Mononuclear cell (primary cell): ENCODE data around the gene KCTD5. TPM values are rescaled to one million over a fixed set of nuclear protein-coding genes. Genes with fewer than 3 reads are reported as not detected.
"Not testable (repeated sequence)": the region's sequence is repeated elsewhere in the genome, so short reads cannot be mapped to it uniquely, and the experiment has no call there.

ENCODE experiments used
- H3K27me3 ChIP-seq: 2 replicates; pipeline ENCODE4 v1.6.0; 2011; ENCODE audit warnings: low read length, control low read depth; ENCODE audit not compliant: insufficient read depth
- H3K4me1 ChIP-seq: 2 replicates; pipeline ENCODE4 v1.5.1; 2011; ENCODE audit warnings: mild to moderate bottlenecking, low read length, control low read depth; ENCODE audit not compliant: insufficient read depth
- H3K4me3 ChIP-seq: 2 replicates; pipeline ENCODE4 v1.5.1; 2011; ENCODE audit warnings: mild to moderate bottlenecking, low read length, moderate library complexity
- H3K9me3 ChIP-seq: 2 replicates; pipeline ENCODE4 v1.5.1; 2011; ENCODE audit warnings: low read depth, mild to moderate bottlenecking, control low read depth, low read length
- total RNA-seq: library from RNA; depleted of rRNA; stranded (reverse); fragments of >200 nt; gene quantifications from one replicate; pipeline ENCODE4 v1.2.3, GENCODE V29; 2012

KCTD5 gene
- total RNA-seq, 1 donor: 17.7 TPM

DNA sequence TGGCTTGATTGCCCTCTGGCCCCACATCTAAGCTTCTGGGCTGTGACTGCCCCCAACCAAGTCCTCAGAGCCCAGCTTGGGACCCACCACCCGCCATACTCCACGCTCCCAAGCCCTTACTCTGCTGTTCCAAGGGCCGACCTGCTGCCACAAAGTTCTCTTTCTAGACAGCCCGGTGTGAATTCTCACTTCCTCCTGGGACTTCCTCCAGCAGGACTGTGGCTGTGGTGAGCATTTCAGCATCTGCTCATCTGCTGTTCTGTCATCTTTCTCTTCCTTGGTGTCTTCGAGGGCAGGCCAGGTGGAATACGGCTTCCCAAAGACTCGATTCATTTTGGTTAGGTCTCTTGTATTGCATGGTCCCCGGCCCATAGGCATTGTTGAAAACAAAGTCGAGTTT, 3.8 kb downstream of the KCTD5 start:
- not testable (repeated sequence) for H3K9me3 ChIP-seq, H3K4me3 ChIP-seq, H3K27me3 ChIP-seq
- H3K4me1 ChIP-seq: peaks cover 49% of the 10 kb centered on the region

- Histone ChIP-seq H3K27me3 (no peaks in the 10 kb centered on the region), H3K4me3 (no peak overlapping the region), H3K4me1 (peaks cover 39% of the 10 kb centered on the region), H3K9me3 (no peaks in the 10 kb centered on the region)
Measured at GRCh38 chr16:2686912-2687507, 4.7 kb downstream of the KCTD5 start.

DNA sequence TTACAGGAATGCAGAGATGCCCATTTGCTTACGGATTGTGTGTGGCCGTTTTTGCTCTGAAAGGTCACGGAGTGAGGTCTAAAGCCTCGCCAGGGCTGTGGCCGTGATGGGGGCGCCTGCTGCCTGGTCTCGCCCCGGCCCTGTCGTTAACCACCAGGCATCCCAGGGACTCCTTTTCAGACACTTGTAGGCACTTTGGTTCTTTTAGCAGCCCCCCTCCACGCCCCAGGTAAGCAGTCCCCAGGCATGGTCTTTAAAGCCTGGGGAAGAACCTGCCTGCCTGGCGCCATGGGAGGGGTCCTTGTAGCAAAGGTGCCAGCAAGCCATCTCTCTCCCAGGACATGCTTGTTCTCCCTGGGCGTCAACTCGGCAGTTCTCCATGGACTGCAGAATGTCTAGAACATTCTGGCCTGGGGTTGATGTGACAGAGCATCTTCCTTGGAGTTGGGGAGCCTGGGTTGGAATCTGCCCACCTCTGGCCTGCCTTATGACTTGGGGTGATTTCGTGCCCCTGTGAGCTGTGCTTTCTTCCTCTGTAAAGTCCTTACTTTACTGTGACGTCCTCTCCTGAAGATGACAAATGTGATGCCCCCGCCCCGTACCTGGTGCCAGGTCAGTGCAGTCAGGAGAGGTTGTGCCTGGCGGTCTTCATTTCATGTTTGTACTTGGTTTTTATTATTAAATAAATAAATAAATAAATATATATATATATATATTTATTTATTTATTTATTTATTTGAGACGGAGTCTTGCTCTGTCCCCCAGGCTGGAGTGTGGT, 5.4 kb downstream of the KCTD5 start:
- Histone ChIP-seq H3K4me3 (no peak overlapping the region), H3K9me3 (no peaks in the 10 kb centered on the region), H3K4me1 (peaks cover 37% of the 10 kb centered on the region), H3K27me3 (no peaks in the 10 kb centered on the region)

- not testable (repeated sequence) for H3K4me3 ChIP-seq, H3K9me3 ChIP-seq, H3K27me3 ChIP-seq
- H3K4me1 ChIP-seq: peaks cover 28% of the 10 kb centered on the region
Measured at GRCh38 chr16:2689422-2689821, 7.1 kb downstream of the KCTD5 start.

DNA sequence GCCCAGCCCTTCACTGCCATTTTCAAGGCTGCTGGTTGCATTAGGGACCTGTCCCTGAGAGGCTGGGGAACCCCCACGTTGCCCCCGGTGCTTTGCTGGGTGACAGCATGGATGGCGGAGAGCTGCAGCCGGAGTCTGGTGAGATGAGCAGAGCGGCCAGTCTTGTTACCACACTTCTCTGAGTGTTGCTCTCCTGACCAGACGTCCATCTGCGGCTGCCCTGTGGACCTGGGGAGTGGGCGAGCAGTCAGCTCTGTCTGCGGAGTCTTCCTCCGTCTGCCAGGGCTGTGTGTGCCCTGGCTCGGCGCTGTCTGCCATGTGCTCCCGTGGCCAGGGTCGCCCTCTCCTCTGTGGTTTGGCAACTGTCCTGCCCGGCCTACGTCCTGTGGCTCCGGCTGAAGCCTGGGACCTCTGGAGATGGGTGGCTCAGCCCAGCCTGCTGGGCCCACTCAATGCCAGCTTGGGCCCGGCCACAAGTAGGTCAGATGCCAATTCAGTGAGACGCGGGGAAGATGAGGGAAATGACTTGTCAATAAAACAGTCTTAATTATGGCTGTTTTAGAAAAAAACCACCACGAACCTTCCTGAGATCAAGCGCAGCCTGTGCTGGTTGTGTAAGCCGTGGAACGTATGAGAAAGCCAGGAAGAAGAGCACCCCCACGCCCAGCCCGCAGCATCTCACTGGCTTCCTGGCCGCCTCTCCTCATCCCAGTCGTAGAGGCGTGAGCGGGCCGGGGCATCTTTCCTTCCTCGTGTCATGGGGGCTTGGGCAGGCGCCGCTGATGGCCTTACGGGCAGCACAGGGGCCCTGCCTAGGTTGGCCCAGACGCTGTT, 7.9 kb downstream of the KCTD5 start:
- Histone ChIP-seq H3K9me3 (no peaks in the 10 kb centered on the region), H3K4me3 (no peak overlapping the region), H3K27me3 (no peaks in the 10 kb centered on the region), H3K4me1 (peaks cover 22% of the 10 kb centered on the region)

GRCh38 chr16:2690852-2691251, 8.5 kb downstream of the KCTD5 start:
- Histone ChIP-seq H3K4me1 (peaks cover 22% of the 10 kb centered on the region), H3K9me3 (no peaks in the 10 kb centered on the region), H3K4me3 (no peak overlapping the region), H3K27me3 (no peaks in the 10 kb centered on the region)

GRCh38 chr16:2691491-2692248, 9.3 kb downstream of the KCTD5 start:
- no peak overlapping the region for H3K4me3 ChIP-seq
- H3K27me3 ChIP-seq: no peaks in the 10 kb centered on the region
- peaks cover 20% of the 10 kb centered on the region for H3K4me1 ChIP-seq
- H3K9me3 ChIP-seq: no peaks in the 10 kb centered on the region

GRCh38 chr16:2692251-2692947, 10.1 kb downstream of the KCTD5 start:
- Histone ChIP-seq H3K4me1 (peaks cover 13% of the 10 kb centered on the region), H3K9me3 (no peaks in the 10 kb centered on the region), H3K27me3 (no peaks in the 10 kb centered on the region), H3K4me3 (no peak overlapping the region)

DNA sequence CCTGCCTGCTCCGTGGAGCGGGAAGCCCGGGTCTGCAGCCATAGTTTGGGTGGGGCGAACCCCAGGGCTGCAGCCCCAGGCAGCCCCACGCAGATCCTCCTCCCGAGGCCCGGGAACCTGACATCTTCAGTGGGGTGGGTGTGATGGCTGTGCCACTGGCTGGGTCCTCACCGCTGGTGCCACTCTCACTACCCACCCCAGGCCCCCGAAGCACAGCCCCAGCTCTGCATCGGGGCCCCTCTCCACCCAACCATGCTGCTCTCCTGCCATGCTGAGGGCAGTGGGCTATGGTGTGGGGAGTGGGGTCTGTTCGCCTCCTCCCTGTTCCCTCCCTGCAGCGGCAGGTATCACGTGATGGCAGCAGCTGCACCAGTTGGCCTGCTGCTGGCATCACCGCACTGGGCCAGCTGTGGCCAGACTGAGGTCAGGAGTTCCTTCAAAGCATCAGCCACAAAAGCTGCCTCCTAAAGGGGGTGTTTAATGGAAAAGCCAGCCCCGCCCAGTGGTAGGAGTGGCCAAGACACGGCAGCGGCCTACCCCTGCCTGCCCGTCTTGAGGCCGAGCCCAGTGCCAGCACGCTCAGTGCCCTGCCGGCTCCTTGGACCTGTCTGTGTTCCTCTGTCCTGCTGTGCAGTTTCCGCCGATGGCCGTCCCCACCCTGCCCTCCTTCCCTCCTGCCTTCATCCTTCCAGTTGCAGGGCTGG, 10.8 kb downstream of the KCTD5 start:
- Histone ChIP-seq H3K4me1 (peaks cover 7% of the 10 kb centered on the region), H3K9me3 (no peaks in the 10 kb centered on the region), H3K27me3 (no peaks in the 10 kb centered on the region), H3K4me3 (no peak overlapping the region)

GRCh38 chr16:2696601-2697250, 14.4 kb downstream of the KCTD5 start:
- H3K4me1 ChIP-seq, H3K4me3 ChIP-seq, H3K9me3 ChIP-seq, H3K27me3 ChIP-seq: not testable (repeated sequence)

DNA sequence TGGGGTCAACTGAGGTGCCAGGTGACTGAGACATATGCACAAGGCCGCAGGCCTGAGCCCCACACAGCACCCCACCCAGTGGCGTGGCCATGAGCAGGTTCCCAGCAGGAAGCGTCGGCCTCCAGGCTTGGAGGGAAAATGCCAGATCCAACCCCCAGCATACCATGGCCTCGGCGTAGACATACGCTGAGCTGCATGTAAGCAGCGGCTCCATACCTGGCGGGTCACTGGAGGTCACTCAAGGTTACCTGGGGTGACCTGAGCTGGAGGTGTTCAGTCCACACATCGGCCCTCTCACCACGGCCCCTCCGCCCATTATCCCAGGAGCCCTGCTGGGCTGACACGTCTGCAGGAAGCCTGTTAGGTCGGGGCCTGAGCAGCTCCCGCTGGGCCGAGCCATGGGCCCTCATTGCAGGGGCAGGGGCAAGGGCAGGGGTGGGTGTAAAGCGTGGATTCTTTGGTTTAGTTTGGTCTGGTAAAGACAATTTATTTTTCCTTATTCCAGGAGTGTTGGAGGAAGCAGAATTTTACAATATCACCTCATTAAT, 15.2 kb downstream of the KCTD5 start:
- Histone ChIP-seq H3K27me3 (no peaks in the 10 kb centered on the region), H3K4me1 (no peaks in the 10 kb centered on the region), H3K9me3 (no peaks in the 10 kb centered on the region), H3K4me3 (no peak overlapping the region)

- H3K9me3 ChIP-seq: no peaks in the 10 kb centered on the region
- no peaks in the 10 kb centered on the region for H3K4me1 ChIP-seq
- no peak overlapping the region for H3K4me3 ChIP-seq
- no peaks in the 10 kb centered on the region for H3K27me3 ChIP-seq
Measured at GRCh38 chr16:2698103-2698870, 16.0 kb downstream of the KCTD5 start.
